Measurements from ENCODE around the gene AGAP1. TPM values are rescaled to one million over a fixed set of nuclear protein-coding genes. Genes with fewer than 3 reads are reported as not detected.

The AGAP1 gene
- total and polyA plus RNA-seq, 4 donors: 2.0 to 8.5 (median 5.4) TPM

GRCh38 chr2:236038096-236038495 lies 544.3 kb downstream of the AGAP1 start:
- H3K27me3 ChIP-seq (ENCODE audit: control insufficient read depth in 4 of 4, insufficient read depth in 4 of 4, low read length in 3 of 4): no peaks in the 10 kb centered on the region
- H3K4me1 ChIP-seq (ENCODE audit: control insufficient read depth in 4 of 4, insufficient read depth in 4 of 4, low read length in 3 of 4): peaks cover 0 to 3% (median 1%) of the 10 kb centered on the region in 4 donors
- H3K36me3 ChIP-seq (ENCODE audit: control insufficient read depth in 4 of 4, insufficient read depth in 3 of 4, low read depth in 1 of 4, low read length in 3 of 4): peaks cover 0 to 1% (median 0%) of the 10 kb centered on the region in 4 donors
- H3K9me3 ChIP-seq (ENCODE audit: control insufficient read depth in 4 of 4, low read length in 3 of 4): no peaks in the 10 kb centered on the region
- no peak overlapping the region for H3K27ac ChIP-seq (ENCODE audit: low read depth in 1 of 2, low read length in 2 of 2)
- WGBS: 94% methylated on average over 7 of the region's 7 CpGs
- no peak overlapping the region for H3K4me3 ChIP-seq (ENCODE audit: low read depth in 1 of 3, low read length in 3 of 3)
- TF ChIP-seq NR2F2 (IDR thresholded peaks at IDR 0.05) (no peak), SP1 (IDR thresholded peaks at IDR 0.05) (no peak), REST (IDR thresholded peaks at IDR 0.05) (no peak), FOXA2 (IDR thresholded peaks at IDR 0.05) (no peak), TAF1 (conservative IDR thresholded peaks at IDR 0.05) (no peak), RAD21 (IDR thresholded peaks at IDR 0.05) (no peak), MAX (IDR thresholded peaks at IDR 0.05) (no peak), HNF4A (conservative IDR thresholded peaks at IDR 0.05) (no peak), CTCF (IDR thresholded peaks at IDR 0.05; ENCODE audit: low read depth, low read length, missing input control) (no peak), YY1 (IDR thresholded peaks at IDR 0.05) (no peak), JUND (IDR thresholded peaks at IDR 0.05) (no peak)
- no peak overlapping the region for H3K9ac ChIP-seq (ENCODE audit: low read depth in 1 of 2, low read length in 2 of 2)
- no peak for DNase-seq (ENCODE audit: low spot score)

- H3K27ac ChIP-seq (ENCODE audit: low read depth in 1 of 2, low read length in 2 of 2): no peak overlapping the region
- peaks cover 0 to 1% (median 0%) of the 10 kb centered on the region in 4 donors for H3K36me3 ChIP-seq (ENCODE audit: control insufficient read depth in 4 of 4, insufficient read depth in 3 of 4, low read depth in 1 of 4, low read length in 3 of 4)
- WGBS: 85% methylated on average over 21 of the region's 21 CpGs
- TF ChIP-seq EGR1 (IDR thresholded peaks at IDR 0.05; ENCODE audit: low read depth in 2 of 2) (no peak), HNF4A (conservative IDR thresholded peaks at IDR 0.05) (no peak), FOXA1 (IDR thresholded peaks at IDR 0.05) (no peak), FOXA2 (IDR thresholded peaks at IDR 0.05) (no peak), RXRA (IDR thresholded peaks at IDR 0.05) (no peak), JUND (IDR thresholded peaks at IDR 0.05) (no peak), ZBTB33 (IDR thresholded peaks at IDR 0.05) (no peak), ATF3 (IDR thresholded peaks at IDR 0.05) (no peak), REST (IDR thresholded peaks at IDR 0.05) (no peak), SP1 (IDR thresholded peaks at IDR 0.05) (no peak), HNF4G (IDR thresholded peaks at IDR 0.05) (no peak), CTCF (IDR thresholded peaks at IDR 0.05; ENCODE audit: low read depth, low read length, missing input control) (no peak), MAX (IDR thresholded peaks at IDR 0.05) (no peak)
- peaks cover 0 to 3% (median 1%) of the 10 kb centered on the region in 4 donors for H3K4me1 ChIP-seq (ENCODE audit: control insufficient read depth in 4 of 4, insufficient read depth in 4 of 4, low read length in 3 of 4)
- no peaks in the 10 kb centered on the region for H3K9me3 ChIP-seq (ENCODE audit: control insufficient read depth in 4 of 4, low read length in 3 of 4)
- DNase-seq (ENCODE audit: low spot score): no peak
- no peaks in the 10 kb centered on the region for H3K27me3 ChIP-seq (ENCODE audit: control insufficient read depth in 4 of 4, insufficient read depth in 4 of 4, low read length in 3 of 4)
- no peak overlapping the region for H3K9ac ChIP-seq (ENCODE audit: low read depth in 1 of 2, low read length in 2 of 2)
- no peak overlapping the region for H3K4me3 ChIP-seq (ENCODE audit: low read depth in 1 of 3, low read length in 3 of 3)
These were observed 546.9 kb downstream of the AGAP1 start for GRCh38 chr2:236040600-236041328.

Measured in liver (tissue), 9 donors.